ENCODE results near the gene GCNT3. TPM values are rescaled to one million over a fixed set of nuclear protein-coding genes. Genes with fewer than 3 reads are reported as not detected.
A peak's percentile ranks its signal among the peaks of the same experiment; 100 is the strongest.

The GCNT3 gene
- total RNA-seq, 2 experiments from 2014 or later: not detected

GRCh38 chr15:59647085-59647484, 35.5 kb downstream of the GCNT3 start:
- H3K27me3 Mint-ChIP-seq: no peaks in the 10 kb centered on the region
- no peaks in the 10 kb centered on the region for H3K9me3 Mint-ChIP-seq
- CTCF ChIA-PET: interaction anchor here (0.7 kb wide), 1 partner anchor 8 kb away, joined by 3 read pairs; no protein-coding TSS in a partner anchor
- H3K27ac Mint-ChIP-seq: no peak overlapping the region
- DNase-seq: no peak
- intact Hi-C loops (cut with micrococcal nuclease): no loop called here
- H3K4me1 Mint-ChIP-seq (ENCODE audit: low read depth): peaks cover 4% of the 10 kb centered on the region
- TF ChIP-seq CTCF (IDR thresholded peaks at IDR 0.05): no peak
- ATAC-seq: no peak
- no peak overlapping the region for H3K4me3 Mint-ChIP-seq
- POLR2A ChIA-PET: no interaction called here
- H3K36me3 Mint-ChIP-seq (ENCODE audit: low read depth): peaks cover 30% of the 10 kb centered on the region

- Mint-ChIP-seq H3K9me3 (peaks cover 2% of the 10 kb centered on the region), H3K4me1 (ENCODE audit: low read depth) (peaks cover 3% of the 10 kb centered on the region), H3K4me3 (no peak overlapping the region), H3K36me3 (ENCODE audit: low read depth) (peaks cover 26% of the 10 kb centered on the region), H3K27ac (peak overlapping the region; percentile 28), H3K27me3 (no peaks in the 10 kb centered on the region)
- DNase-seq (no peak), ATAC-seq (no peak)
- CTCF ChIA-PET: interaction anchor here (2.1 kb wide), 2 partner anchors 117 to 120 kb away, joined by 6 to 7 read pairs; no protein-coding TSS in a partner anchor
- POLR2A ChIA-PET: no interaction called here
- intact Hi-C loops (cut with micrococcal nuclease): no loop called here
- no peak for TF ChIP-seq CTCF (IDR thresholded peaks at IDR 0.05)
Observed at GRCh38 chr15:59649603-59650002, 38.0 kb downstream of the GCNT3 start.

GRCh38 chr15:59654046-59654445, 42.5 kb downstream of the GCNT3 start:
- intact Hi-C loops (cut with micrococcal nuclease): no loop called here
- Mint-ChIP-seq H3K4me3 (no peak overlapping the region), H3K27ac (no peak overlapping the region), H3K4me1 (ENCODE audit: low read depth) (peaks cover 7% of the 10 kb centered on the region), H3K27me3 (no peaks in the 10 kb centered on the region), H3K9me3 (peaks cover 2% of the 10 kb centered on the region), H3K36me3 (ENCODE audit: low read depth) (peaks cover 25% of the 10 kb centered on the region)
- ChIA-PET POLR2A (no interaction called here), CTCF (interaction anchor here (0.9 to 2.2 kb wide), 3 partner anchors 12 to 121 kb away, joined by 3 to 7 read pairs (median 4); no protein-coding TSS in a partner anchor)
- DNase-seq (no peak), ATAC-seq (no peak)
- no peak for TF ChIP-seq CTCF (IDR thresholded peaks at IDR 0.05)

- Mint-ChIP-seq H3K27me3 (no peaks in the 10 kb centered on the region), H3K36me3 (ENCODE audit: low read depth) (peaks cover 22% of the 10 kb centered on the region), H3K27ac (no peak within 1 kb of the TSS), H3K9me3 (peaks cover 2% of the 10 kb centered on the region), H3K4me3 (peak within 1 kb of the TSS; percentile 32), H3K4me1 (ENCODE audit: low read depth) (peaks cover 7% of the 10 kb centered on the region)
- TF ChIP-seq CTCF (IDR thresholded peaks at IDR 0.05): no peak
- intact Hi-C loops (cut with micrococcal nuclease): no loop called here
- peak; percentile 97 for DNase-seq
- CTCF ChIA-PET: interaction anchor here (0.6 to 1.1 kb wide), 5 partner anchors 11 to 124 kb away, joined by 3 to 5 read pairs (median 3); no protein-coding TSS in a partner anchor
- ATAC-seq: peak; percentile 100
- POLR2A ChIA-PET: interaction anchor here (1.0 to 1.3 kb wide), 3 partner anchors 8 to 62 kb away, joined by 3 to 5 read pairs (median 4); no protein-coding TSS in a partner anchor
Observed at GRCh38 chr15:59656897-59657634, 45.5 kb downstream of the GCNT3 start, which contains the start of gene GTF2A2. Gene GTF2A2, minus strand, starts transcription at chr15:59657515. Its CDS starts 5,238 bp downstream, at chr15:59652277.

- H3K4me1 Mint-ChIP-seq (ENCODE audit: low read depth): peaks cover 7% of the 10 kb centered on the region
- no peak for TF ChIP-seq CTCF (IDR thresholded peaks at IDR 0.05)
- H3K36me3 Mint-ChIP-seq (ENCODE audit: low read depth): peaks cover 22% of the 10 kb centered on the region
- no peaks in the 10 kb centered on the region for H3K9me3 Mint-ChIP-seq
- ChIA-PET CTCF (interaction anchor here (0.6 to 1.1 kb wide), 4 partner anchors 12 to 125 kb away, joined by 3 to 5 read pairs (median 3); no protein-coding TSS in a partner anchor), POLR2A (interaction anchor here (1.0 to 1.3 kb wide), 3 partner anchors 9 to 62 kb away, joined by 3 to 5 read pairs (median 4); no protein-coding TSS in a partner anchor)
- DNase-seq (no peak), ATAC-seq (peak; percentile 31)
- intact Hi-C loops (cut with micrococcal nuclease): no loop called here
- H3K4me3 Mint-ChIP-seq: no peak overlapping the region
- H3K27me3 Mint-ChIP-seq: no peaks in the 10 kb centered on the region
- no peak overlapping the region for H3K27ac Mint-ChIP-seq
Observed at GRCh38 chr15:59657635-59658125, 46.1 kb downstream of the GCNT3 start.
